GM06990 (cell line): ENCODE measurements around the gene TSKS.

Experiments used
- DNase-seq: peaks from one replicate; pipeline ENCODE4 v3.0.0-alpha.2; 2011; ENCODE audit not compliant: insufficient read length; ENCODE audit errors: extremely low read depth
- H3K27me3 ChIP-seq: replicated peaks from 2 replicates; pipeline ENCODE4 v1.6.0; 2011; ENCODE audit warnings: low read length; ENCODE audit not compliant: control insufficient read depth, insufficient read depth
- H3K36me3 ChIP-seq: 2 replicates; pipeline ENCODE4 v1.5.1; 2011; ENCODE audit warnings: low read length; ENCODE audit not compliant: control insufficient read depth, insufficient read depth
- H3K4me3 ChIP-seq: replicated peaks from 2 replicates; pipeline ENCODE4 v1.5.1; 2011; ENCODE audit warnings: low read depth, mild to moderate bottlenecking, control low read depth, low read length
- TF ChIP-seq, protein P1 (sequence below): IDR thresholded peaks from 2 replicates; pipeline ENCODE4 v1.5.1; 2011; ENCODE audit warnings: low read length, control low read depth, mild to moderate bottlenecking, inconsistent platforms; ENCODE audit not compliant: insufficient read depth, poor library complexity, severe bottlenecking

Gene TSKS

DNA sequence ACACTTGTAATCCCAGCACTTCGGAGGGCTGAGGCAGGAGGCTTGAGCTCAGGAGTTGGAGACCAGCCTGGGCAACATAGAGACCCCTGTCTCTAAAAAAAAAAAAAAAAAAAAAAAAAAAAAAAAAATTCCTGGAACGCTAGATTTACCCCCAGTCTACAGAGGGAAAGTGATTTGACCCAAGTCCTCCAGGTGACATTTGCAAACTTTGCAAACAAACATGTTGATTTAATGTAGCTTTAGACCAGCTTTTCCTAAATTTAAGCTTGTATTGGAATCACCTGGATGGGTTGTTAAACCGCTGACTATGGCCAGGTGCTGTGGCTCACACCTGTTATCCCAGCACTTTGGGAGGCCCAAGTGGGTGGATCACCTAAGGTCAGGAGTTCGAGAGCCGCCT, 63.7 kb downstream of the TSKS start:
- DNase-seq: no peak
- H3K27me3 ChIP-seq: no peaks in the 10 kb centered on the region
- no peaks in the 10 kb centered on the region for H3K36me3 ChIP-seq
- TF ChIP-seq, protein P1, sequence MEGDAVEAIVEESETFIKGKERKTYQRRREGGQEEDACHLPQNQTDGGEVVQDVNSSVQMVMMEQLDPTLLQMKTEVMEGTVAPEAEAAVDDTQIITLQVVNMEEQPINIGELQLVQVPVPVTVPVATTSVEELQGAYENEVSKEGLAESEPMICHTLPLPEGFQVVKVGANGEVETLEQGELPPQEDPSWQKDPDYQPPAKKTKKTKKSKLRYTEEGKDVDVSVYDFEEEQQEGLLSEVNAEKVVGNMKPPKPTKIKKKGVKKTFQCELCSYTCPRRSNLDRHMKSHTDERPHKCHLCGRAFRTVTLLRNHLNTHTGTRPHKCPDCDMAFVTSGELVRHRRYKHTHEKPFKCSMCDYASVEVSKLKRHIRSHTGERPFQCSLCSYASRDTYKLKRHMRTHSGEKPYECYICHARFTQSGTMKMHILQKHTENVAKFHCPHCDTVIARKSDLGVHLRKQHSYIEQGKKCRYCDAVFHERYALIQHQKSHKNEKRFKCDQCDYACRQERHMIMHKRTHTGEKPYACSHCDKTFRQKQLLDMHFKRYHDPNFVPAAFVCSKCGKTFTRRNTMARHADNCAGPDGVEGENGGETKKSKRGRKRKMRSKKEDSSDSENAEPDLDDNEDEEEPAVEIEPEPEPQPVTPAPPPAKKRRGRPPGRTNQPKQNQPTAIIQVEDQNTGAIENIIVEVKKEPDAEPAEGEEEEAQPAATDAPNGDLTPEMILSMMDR: no peak
- no peak overlapping the region for H3K4me3 ChIP-seq

DNA sequence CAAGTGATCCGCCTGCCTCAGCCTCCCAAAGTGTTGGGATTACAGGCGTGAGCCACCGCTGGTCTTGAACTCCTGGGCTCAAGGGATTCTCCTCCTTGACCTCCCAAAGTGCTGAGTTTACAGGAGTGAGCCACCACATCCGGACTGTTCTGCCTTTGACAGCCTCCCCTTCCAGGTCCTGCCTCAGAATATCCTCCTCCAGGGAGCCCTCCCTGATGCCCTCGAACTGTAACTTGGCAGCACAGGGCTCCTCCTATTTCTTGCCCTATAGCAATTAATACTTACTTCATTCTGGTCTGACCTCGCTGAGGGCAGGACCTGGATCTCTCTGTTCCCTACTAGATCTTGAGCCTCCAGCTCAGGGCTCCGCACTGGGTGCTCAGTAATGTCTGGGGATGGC, 66.2 kb downstream of the TSKS start:
- no peak for DNase-seq
- no peak overlapping the region for H3K4me3 ChIP-seq
- no peaks in the 10 kb centered on the region for H3K36me3 ChIP-seq
- TF ChIP-seq, protein P1: no peak
- no peaks in the 10 kb centered on the region for H3K27me3 ChIP-seq

DNA sequence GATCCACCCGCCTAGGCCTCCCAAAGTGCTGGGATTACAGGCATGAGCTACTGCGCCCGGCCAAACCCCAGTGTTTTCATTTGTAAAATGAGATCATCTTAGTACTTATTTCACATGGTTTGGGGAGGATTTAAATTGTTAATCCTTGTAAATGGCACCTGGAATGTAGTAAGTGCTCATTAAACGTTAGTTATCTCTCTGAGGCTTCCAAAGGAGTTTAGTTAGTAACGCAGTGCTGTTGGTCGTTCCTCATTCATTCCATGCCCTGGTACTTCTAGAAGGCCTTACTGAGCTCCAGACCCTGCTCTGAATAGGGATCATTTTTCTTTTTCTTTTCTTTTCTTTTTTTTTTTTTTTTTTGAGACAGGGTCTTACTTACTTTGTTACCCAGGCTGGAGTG, 67.0 kb downstream of the TSKS start:
- Histone ChIP-seq H3K4me3 (no peak overlapping the region), H3K27me3 (no peaks in the 10 kb centered on the region), H3K36me3 (no peaks in the 10 kb centered on the region)
- TF ChIP-seq, protein P1: no peak
- no peak for DNase-seq

DNA sequence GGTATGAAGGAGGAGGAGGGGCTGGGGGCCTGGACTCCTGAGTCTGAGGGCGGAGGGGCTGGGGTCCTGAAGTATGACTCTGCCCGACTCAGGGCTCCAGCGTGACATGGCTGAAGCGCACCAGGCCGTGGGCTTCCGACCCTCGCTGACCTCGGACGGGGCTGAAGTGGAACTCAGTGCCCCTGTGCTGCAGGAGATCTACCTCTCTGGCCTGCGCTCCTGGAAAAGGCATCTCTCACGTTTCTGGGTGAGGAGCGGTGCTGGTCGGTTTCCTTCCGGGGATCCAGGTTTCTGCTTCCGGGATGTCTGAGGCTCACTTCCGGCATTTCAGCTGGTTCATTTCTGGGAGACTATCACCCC, 71.0 kb downstream of the TSKS start:
- TF ChIP-seq, protein P1: no peak
- no peak for DNase-seq
- H3K36me3 ChIP-seq: peaks cover 11% of the 10 kb centered on the region
- H3K4me3 ChIP-seq: no peak overlapping the region
- H3K27me3 ChIP-seq: no peaks in the 10 kb centered on the region

DNA sequence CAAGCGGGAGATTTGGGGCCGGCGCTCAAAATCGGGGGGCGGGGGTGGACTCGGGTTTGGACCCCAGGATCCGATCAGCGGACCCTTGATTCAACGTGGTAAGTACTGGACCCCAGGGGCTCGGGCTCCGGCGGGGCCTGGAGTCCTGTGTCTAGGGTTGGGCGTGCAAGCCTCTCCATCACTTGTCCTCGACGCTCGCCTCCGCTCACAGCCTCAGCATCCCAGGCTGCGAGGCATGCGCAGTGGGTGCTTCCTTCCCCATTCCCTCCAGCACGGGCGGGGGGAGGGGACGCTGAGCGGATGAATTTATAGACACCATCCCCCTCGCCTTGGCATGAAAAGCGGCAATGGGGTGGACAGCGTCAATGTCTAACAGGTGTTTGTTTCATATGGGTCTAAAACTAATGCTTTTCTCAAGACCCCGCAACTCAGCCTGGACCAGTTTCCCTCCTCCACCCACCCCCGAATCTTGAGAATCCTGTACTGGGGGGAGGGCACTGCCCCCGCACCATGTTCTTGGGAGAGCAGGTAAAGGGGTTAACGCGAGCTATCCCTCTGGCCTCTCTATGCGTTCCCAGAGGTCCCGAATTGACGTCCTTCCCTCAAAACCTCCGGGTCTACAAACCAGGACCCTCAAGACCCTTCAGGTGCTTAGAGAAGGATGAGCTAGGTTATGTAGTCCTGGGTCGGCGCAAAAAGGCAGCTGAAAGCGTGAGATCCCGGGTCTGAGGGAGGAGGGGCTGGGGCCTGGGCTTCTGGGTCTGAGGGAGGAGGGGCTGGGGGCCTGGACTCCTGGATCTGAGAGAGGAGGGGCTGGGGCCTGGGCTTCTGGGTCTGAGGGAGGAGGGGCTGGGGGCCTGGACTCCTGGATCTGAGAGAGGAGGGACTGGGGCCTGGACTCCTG, 71.6 kb downstream of the TSKS start:
- Histone ChIP-seq H3K36me3 (peaks cover 15% of the 10 kb centered on the region), H3K27me3 (no peaks in the 10 kb centered on the region), H3K4me3 (no peak overlapping the region)
- DNase-seq: no peak
- TF ChIP-seq, protein P1: no peak

DNA sequence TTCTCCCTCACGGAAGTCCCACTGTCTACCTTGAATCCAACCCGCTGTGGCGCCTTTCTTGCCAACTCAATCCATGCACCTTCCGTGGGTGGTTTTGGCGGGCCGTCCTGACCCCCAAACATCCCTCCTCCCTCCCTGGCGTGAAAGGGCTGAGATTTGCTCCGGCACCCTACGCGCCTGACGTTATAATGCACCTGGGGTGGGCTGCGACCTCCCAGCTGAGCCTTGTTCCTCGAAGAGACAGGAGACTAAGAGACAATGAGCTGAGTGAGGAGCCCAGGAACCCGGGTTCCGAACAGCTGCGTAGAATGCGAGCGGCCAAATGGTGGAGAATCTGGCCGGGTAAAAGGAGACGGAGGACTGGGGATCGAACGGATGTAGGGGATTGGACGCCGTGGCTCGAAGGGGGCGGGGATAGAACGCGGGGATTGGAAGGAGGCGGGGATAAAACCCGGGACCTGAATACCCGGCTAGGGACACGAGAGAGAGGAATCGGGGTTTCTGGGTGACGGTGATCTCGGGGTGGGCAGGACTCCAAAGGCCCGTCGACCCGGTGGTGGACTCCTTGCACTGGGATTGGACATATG, 72.4 kb downstream of the TSKS start, which contains the start of gene CPT1C:
Gene CPT1C, plus strand, starts transcription at position 461 of the 587 bp plus-strand sequence. CDS start 1,137 bp downstream, outside the sequence.
- Histone ChIP-seq H3K4me3 (no peak within 1 kb of the TSS), H3K36me3 (peaks cover 19% of the 10 kb centered on the region), H3K27me3 (no peaks in the 10 kb centered on the region)
- TF ChIP-seq, protein P1: no peak
- DNase-seq: no peak
